ENCODE data around the gene CDCP2.
"Not testable (repeated sequence)": the region's sequence is repeated elsewhere in the genome, so short reads cannot be mapped to it uniquely, and the experiment has no call there.

The CDCP2 gene

DNA sequence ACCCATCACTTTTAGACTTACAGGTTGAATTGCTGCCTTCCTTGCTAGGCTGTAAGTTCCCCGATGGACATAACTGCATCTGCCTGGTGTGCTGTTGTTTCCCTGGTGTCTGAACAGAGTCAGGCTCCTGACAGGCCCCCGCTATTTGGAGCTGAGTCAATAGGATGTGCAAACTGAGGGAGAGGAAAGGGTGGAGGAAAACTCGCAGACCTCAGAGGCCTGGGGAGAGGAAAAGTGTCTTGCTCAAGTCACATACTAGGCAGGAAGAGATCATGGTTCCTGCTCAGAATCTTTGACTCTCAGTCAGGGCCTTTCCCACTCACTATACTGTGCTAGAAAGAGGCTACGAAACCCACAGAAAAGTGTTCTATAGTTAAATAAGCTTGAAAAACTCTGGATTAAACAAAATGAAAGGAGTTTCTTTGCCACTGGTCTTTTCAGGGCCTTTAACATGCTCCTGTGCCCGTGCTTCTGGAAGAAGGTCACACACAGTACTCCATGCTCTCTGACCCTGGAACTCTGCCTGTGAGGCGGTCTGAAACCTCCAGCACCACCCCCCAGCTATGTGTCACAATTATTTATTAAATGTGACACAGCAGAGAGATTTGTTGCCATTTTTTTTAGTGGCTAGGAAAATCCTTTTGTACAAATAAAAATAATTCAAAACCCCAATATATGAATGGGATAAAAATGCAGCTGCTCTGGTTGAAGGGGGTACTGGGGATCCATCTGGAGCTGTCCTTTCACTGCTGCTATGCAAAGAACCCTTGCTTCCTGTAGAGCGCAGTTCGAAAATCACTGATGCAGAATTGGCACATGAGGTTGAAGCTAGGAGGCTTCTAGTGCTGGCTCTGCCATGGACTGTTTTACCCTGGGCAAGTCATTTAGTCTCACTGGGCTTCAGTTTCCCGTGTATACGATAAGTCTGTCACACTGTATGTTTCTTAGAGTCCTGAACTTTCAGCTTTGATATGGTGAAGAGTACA lies 20.1 kb upstream of the CDCP2 start:
- Mint-ChIP-seq H3K9me3 (no peaks in the 10 kb centered on the region), H3K4me3 (no peak overlapping the region), H3K27me3 (no peaks in the 10 kb centered on the region), H3K27ac (no peak overlapping the region), H3K36me3 (no peaks in the 10 kb centered on the region), H3K4me1 (peaks cover 13% of the 10 kb centered on the region)

DNA sequence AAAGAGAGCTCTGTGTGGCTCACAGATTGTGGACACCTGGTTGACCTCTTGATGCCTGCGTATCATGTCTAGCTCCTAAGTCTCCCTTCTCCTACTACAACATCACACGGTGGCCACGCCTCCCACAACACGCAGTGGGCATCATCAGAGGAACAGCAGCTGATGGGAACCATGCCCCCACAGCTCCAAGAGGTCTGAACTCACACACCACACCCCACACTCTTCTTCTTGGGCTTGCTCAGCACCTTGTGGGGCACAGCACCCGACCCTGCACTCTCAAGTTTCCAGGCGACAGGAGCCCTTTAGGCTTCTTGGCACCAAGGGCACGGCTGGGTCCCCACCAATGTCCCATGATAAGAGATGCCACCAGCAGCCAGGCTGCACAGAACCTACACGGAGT lies 18.8 kb upstream of the CDCP2 start:
- Mint-ChIP-seq H3K27ac (no peak overlapping the region), H3K9me3 (no peaks in the 10 kb centered on the region)

DNA sequence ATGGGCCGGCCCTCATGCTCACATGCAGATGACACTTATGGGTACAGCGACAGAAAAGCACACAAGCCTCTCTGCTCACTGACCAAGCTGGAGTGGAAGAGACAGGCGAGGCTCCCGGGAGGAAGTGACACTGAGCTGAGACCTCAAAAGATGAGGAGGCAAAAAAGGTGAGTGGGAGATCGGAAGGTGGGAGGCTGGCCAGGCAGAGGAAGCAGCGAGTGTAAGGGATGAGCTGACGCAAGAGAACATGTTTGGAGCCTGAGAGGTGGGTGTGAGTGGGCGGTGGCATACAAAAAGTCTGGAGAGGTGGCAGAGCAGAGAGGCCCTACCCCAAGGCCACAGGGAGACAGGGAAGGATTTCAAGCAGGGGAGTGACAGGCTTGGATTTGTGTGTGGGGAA lies 18.2 kb upstream of the CDCP2 start:
- Mint-ChIP-seq H3K4me3 (no peak overlapping the region), H3K9me3 (no peaks in the 10 kb centered on the region), H3K4me1 (peaks cover 13% of the 10 kb centered on the region), H3K36me3 (no peaks in the 10 kb centered on the region), H3K27me3 (no peaks in the 10 kb centered on the region), H3K27ac (no peak overlapping the region)

More for the DNA sequence above, 18.8 kb upstream of the CDCP2 start:
- Mint-ChIP-seq H3K4me1 (peaks cover 13% of the 10 kb centered on the region), H3K36me3 (no peaks in the 10 kb centered on the region), H3K4me3 (no peak overlapping the region), H3K27me3 (no peaks in the 10 kb centered on the region)

DNA sequence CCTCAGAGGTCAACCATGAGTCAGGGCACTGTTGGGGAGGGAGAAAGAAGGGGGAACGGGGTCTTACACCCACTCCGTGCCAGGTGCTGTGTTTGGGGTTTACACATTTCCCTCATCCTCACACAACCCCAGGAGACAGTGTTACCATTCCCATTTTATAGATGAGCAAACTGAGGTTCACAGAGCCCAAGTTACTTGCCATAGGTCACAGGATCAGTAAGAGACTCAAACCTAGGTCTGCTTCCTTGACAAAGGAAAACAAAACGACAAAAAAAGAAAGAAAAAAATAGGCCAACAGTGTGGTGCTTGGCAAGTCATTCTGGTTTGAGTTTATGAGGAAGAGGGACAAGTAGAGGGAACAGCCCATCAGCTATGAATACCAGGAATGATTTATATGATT lies 16.3 kb upstream of the CDCP2 start:
- no peaks in the 10 kb centered on the region for H3K9me3 Mint-ChIP-seq
- no peaks in the 10 kb centered on the region for H3K36me3 Mint-ChIP-seq
- no peak overlapping the region for H3K4me3 Mint-ChIP-seq
- H3K4me1 Mint-ChIP-seq = peaks cover 13% of the 10 kb centered on the region
- no peaks in the 10 kb centered on the region for H3K27me3 Mint-ChIP-seq
- H3K27ac Mint-ChIP-seq = no peak overlapping the region

DNA sequence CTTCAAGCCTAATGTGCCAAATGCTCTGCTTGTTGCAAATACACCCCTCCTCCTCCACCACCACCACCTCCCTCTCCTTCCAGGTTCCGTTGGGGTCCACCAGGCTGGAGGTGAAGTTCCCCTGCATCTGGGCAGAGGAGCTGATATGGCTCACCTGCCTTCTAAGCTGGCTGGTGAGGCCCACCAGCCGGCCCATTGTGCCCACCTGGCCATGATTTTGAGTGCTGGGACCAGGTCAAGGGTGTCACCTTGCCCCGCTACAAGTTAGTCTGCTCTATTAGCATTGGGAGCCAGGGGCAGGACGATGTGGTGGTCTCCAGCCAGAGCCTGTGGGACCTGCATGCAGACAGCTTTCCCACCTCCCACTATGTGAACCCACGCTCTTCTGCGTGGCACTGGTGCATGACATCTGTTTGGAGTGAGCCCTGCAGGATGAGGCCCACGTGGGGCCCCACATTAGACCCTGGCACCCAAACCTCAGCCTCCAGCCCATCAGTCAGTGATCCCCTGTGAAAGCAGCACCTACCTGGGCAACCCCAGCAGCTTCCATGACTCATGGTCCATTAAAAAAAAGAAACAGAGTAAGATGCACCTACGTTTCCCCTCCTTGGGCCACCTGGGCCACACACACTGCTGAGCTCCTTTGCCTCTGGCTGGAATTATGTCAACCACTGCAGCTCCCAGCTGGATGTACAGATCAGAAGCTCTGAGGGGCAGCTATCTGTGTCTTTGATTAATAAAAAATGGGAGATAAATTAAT lies 15.6 kb upstream of the CDCP2 start:
- Mint-ChIP-seq H3K4me1 (peaks cover 13% of the 10 kb centered on the region), H3K4me3 (no peak overlapping the region), H3K36me3 (no peaks in the 10 kb centered on the region), H3K9me3 (no peaks in the 10 kb centered on the region), H3K27me3 (no peaks in the 10 kb centered on the region), H3K27ac (no peak overlapping the region)

DNA sequence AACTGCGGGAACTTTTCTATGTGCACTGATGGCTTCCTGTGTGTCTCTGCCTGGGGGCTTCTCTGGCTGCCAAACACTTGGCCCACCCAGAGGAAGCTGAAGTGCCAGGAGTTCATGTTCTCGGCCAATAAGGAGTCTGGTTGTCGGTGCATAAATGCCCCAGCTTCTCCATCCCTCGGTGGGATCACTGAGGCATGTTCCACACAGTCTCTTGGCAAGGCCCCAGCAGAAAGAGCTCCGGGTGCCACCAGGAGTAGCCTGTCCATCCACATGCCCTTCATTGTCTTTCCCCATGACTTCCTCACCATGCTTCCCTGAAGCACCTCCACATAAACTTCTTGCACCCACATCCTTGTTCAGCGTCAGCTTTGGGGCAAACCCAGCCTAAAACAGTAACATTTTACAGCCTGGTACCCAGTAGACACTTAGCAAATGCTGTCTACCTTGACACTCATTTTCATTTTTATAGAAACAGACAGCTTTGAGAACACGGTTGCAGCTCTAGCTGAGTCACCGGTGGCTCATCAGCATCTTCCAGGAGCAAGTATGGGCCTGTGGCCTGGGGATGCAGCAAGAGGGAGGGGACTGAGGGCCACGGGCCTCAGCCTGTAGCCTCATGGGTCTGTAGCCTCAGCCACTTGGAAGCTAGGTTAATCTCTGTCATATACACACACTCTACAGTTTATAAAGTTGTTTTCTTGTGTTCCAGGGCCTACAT lies 14.8 kb upstream of the CDCP2 start:
- H3K27ac Mint-ChIP-seq = no peak overlapping the region
- peaks cover 13% of the 10 kb centered on the region for H3K4me1 Mint-ChIP-seq
- H3K36me3 Mint-ChIP-seq = no peaks in the 10 kb centered on the region
- no peak overlapping the region for H3K4me3 Mint-ChIP-seq
- H3K9me3 Mint-ChIP-seq = no peaks in the 10 kb centered on the region
- no peaks in the 10 kb centered on the region for H3K27me3 Mint-ChIP-seq

DNA sequence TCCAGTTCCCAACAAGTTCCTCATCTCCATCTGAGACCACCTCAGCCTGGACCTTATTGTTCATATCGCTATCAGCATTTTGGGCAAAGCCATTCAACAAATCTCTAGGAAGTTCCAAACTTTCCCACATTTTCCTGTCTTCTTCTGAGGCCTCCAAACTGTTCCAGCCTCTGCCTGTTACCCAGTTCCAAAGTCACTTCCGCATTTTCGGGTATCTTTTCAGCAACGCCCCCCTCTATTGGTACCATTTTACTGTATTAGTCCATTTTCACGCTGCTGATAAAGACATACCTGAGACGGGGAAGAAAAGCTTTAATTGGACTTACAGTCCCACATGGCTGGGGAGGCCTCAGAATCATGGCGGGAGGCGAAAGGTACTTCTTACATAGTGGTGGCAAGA lies 13.6 kb upstream of the CDCP2 start:
- not testable (repeated sequence) for H3K27me3 Mint-ChIP-seq, H3K4me3 Mint-ChIP-seq, H3K27ac Mint-ChIP-seq, H3K9me3 Mint-ChIP-seq, H3K4me1 Mint-ChIP-seq, H3K36me3 Mint-ChIP-seq

DNA sequence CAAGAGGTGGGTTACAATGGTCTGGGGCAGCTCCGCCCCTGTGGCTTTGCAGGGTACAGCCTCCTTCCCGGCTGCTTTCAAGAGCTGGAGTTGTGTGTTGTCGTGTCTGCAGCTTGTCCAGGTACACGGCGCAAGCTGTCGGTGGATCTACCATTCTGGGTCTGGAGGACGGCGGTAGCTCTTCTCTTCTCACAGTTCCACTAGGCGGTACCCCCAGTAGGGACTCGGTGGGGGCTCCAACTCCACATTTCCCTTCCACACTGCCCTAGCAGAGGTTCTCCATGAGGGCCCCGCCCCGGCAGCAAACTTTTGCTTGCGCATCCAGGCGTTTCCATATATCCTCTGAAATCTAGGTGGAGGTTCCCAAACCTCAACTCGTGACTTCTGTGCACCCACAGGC lies 12.3 kb upstream of the CDCP2 start:
- no peaks in the 10 kb centered on the region for H3K4me1 Mint-ChIP-seq
- no peak overlapping the region for H3K27ac Mint-ChIP-seq
- no peaks in the 10 kb centered on the region for H3K9me3 Mint-ChIP-seq
- no peaks in the 10 kb centered on the region for H3K36me3 Mint-ChIP-seq
- H3K4me3 Mint-ChIP-seq = no peak overlapping the region
- H3K27me3 Mint-ChIP-seq = no peaks in the 10 kb centered on the region

DNA sequence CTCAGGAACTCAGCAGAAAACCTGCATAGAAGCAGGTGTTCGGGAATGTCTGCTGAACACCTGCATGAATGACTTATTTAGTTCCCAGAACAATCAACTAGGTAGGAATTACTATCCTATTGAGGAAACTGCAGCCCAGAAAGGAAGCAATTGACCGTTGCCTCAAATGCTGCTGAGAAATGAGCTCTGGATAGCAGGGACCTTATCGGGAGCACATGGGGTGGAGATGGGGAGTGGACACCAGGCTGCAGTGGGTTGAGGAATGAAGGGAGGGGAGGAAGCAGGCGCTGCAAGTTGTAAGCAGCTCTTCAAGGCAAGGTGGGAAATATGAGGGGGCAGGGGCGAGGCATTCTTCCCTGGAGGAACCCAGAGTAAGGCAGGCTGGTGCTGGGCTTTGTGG lies 10.8 kb upstream of the CDCP2 start:
- Mint-ChIP-seq H3K27ac (no peak overlapping the region), H3K27me3 (no peaks in the 10 kb centered on the region), H3K4me1 (no peaks in the 10 kb centered on the region), H3K36me3 (no peaks in the 10 kb centered on the region), H3K9me3 (no peaks in the 10 kb centered on the region), H3K4me3 (no peak overlapping the region)

DNA sequence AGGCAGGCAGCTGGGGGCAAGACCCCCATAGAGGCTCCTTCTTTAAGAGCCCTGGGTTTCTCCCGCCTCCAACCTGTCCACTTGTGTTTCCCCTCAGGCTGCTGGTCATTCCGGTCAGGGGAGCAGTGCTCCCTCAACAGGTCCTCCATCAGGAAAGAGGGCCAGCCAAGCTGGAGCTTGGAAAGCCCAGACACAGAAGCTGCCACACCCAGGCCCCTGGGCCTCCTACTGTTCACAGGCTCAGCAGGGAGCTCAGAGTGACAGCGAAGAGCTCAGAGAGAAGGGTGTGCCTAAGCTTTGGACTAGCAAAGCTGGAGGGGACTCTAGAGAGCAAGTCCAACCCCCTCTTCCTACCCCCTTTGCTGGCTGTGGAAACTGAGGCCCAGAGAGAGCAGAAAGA lies 10.3 kb upstream of the CDCP2 start:
- no peaks in the 10 kb centered on the region for H3K27me3 Mint-ChIP-seq
- no peaks in the 10 kb centered on the region for H3K9me3 Mint-ChIP-seq
- H3K36me3 Mint-ChIP-seq = no peaks in the 10 kb centered on the region
- no peak overlapping the region for H3K4me3 Mint-ChIP-seq
- H3K27ac Mint-ChIP-seq = no peak overlapping the region
- no peaks in the 10 kb centered on the region for H3K4me1 Mint-ChIP-seq

DNA sequence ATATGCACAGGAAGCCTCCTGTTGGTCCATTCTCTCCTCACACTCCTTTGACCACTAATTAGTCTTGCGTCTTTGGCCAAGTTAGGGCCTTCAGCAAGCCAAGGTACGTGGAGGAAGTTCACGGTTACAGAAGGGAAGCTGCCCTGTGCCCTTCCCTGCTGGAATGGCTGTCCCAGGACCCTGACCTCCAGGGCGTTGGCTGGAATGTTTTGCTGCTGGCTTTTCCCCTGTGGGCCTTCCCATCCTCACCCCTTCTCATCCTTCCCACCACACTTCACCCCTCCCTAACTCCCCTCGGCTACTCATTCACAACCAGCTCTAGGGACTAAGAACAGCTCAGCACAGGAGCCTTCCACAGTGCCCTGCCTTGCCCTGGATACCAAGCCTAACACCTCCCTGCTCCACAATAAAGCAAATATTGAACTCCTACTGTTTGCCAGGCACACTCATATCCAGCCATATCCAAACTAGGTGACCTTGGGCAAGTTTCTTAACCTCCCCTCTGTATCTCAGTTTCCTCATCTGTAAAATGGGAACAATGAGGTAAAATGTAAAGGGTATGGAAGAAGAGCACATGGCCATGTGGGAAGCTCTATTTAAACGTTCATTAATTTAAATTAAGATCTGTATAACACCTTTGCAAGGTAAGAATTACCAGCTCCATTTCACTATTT lies 8.8 kb upstream of the CDCP2 start:
- H3K27me3 Mint-ChIP-seq = no peaks in the 10 kb centered on the region
- no peaks in the 10 kb centered on the region for H3K9me3 Mint-ChIP-seq
- no peak overlapping the region for H3K27ac Mint-ChIP-seq
- H3K4me3 Mint-ChIP-seq = no peak overlapping the region
- no peaks in the 10 kb centered on the region for H3K4me1 Mint-ChIP-seq
- H3K36me3 Mint-ChIP-seq = no peaks in the 10 kb centered on the region

DNA sequence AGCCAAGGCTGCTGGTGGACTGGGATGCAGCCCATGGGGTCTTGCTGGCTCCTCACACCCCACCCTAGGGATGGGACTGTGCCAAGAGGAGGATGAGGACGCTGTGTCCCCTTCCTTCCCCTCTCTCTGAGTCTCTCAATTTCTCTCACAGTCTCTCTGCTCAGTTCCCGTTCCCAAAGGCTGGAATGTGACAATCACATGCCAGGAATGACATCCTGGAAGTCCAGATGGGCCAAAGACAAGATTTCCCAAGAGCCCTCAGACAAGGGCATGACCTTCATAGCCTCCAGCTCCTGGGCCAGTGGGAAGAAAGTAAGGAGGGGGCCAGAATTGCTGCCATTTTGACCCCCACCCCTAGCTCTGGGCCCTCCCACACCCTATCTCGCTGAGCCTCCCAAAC lies 7.6 kb upstream of the CDCP2 start:
- H3K9me3 Mint-ChIP-seq = no peaks in the 10 kb centered on the region
- H3K27ac Mint-ChIP-seq = no peak overlapping the region
- H3K4me3 Mint-ChIP-seq = no peak overlapping the region
- H3K36me3 Mint-ChIP-seq = no peaks in the 10 kb centered on the region
- H3K4me1 Mint-ChIP-seq = no peaks in the 10 kb centered on the region
- H3K27me3 Mint-ChIP-seq = no peaks in the 10 kb centered on the region

DNA sequence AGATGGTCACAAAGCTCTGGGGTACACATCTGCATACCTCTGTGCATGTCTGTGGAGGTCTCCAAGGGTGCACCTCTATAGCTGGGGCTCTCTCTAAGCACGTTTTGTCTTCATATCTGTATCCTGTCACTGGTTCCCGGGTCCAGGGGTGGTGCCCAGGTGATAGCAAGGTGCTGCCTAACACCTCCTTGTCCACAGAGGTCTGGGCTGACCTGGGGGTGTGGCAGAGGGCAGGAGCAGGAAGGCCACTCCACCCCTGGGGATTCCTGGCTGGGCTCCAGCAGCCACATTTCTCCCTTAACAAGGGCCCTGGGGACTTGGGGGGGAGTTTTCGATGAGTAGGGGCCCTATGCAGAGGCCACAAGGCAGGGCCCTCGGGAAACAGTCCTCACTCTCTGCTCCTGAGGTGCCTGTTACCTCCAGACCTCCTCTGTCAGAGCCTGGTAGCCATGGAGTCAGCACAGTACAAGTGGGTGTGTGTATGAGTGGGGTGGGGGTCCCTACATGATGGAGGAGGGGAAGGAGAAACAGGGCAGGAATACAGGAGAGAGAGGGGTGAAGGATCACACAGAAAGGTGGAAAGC lies 7.0 kb upstream of the CDCP2 start:
- H3K27ac Mint-ChIP-seq = no peak overlapping the region
- no peaks in the 10 kb centered on the region for H3K36me3 Mint-ChIP-seq
- H3K4me1 Mint-ChIP-seq = no peaks in the 10 kb centered on the region
- no peaks in the 10 kb centered on the region for H3K9me3 Mint-ChIP-seq
- H3K4me3 Mint-ChIP-seq = no peak overlapping the region
- H3K27me3 Mint-ChIP-seq = no peaks in the 10 kb centered on the region

DNA sequence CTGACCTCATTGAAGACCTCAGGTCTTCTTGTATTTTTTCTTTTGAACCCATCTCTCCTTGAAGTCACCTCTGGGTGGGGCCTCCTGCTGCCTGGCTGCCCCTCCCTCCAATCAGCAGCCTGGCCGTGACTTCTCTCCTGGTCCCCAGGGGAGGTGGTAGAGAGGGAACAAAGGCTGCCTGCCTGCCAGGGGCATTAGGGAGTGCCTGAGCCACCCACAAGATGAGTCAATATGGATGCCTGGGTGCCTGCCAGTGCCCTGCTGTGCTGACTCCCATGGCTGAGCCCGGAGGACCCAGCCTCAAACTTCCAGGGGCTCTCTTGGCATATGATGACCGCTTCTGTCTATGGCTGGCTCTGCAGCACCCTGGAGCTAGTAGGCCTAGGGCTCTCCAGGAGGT lies 5.3 kb upstream of the CDCP2 start:
- no peak overlapping the region for H3K4me3 Mint-ChIP-seq
- no peaks in the 10 kb centered on the region for H3K9me3 Mint-ChIP-seq
- no peaks in the 10 kb centered on the region for H3K4me1 Mint-ChIP-seq
- H3K27me3 Mint-ChIP-seq = no peaks in the 10 kb centered on the region
- no peak overlapping the region for H3K27ac Mint-ChIP-seq
- no peaks in the 10 kb centered on the region for H3K36me3 Mint-ChIP-seq

DNA sequence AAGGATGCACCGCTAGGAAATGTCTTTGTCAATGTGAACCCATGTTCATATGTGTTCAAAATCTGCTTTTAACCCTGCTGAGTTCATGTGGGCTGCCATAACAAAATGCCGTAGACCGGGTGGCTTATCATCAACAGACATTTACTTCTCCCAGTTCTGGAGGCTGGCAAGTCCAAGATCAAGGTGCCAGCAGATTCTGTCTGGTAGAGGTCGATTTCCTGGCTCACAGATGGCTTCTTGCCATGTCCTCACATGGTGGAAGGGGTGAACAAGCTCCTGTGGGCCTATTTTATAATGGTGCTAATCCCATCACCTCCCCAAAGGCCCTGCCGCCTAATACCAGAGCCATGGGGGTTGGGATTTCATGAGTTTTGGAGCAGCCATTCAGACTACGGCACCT lies 4.6 kb upstream of the CDCP2 start:
- H3K4me1 Mint-ChIP-seq = no peaks in the 10 kb centered on the region
- H3K27ac Mint-ChIP-seq = no peak overlapping the region
- H3K27me3 Mint-ChIP-seq = no peaks in the 10 kb centered on the region
- no peaks in the 10 kb centered on the region for H3K9me3 Mint-ChIP-seq
- H3K36me3 Mint-ChIP-seq = no peaks in the 10 kb centered on the region
- H3K4me3 Mint-ChIP-seq = no peak overlapping the region
